ENCODE data around the gene NFIA.
"Not testable (repeated sequence)": the region's sequence is repeated elsewhere in the genome, so short reads cannot be mapped to it uniquely, and the experiment has no call there.

The NFIA gene

DNA sequence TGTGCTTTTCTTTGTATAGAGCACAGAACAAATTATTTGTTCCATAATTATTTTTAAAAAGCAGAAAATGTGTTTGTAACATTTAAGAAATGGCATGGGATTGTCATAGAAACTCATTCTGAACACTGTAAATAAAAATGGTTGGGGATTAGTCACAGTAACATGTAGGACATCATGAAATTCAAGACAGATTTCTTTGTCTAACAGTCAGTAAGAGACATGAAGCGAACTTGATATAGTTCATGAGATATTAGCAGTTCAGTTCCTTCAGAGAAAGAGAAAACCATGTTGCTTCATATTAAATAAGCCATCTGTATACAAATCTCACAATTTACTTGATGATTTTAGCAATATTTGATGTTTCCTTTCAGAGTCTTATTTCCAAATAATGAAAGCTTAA is 19.7 kb downstream of the NFIA start:
- DNase-seq (ENCODE audit: low read depth), result no peak

DNA sequence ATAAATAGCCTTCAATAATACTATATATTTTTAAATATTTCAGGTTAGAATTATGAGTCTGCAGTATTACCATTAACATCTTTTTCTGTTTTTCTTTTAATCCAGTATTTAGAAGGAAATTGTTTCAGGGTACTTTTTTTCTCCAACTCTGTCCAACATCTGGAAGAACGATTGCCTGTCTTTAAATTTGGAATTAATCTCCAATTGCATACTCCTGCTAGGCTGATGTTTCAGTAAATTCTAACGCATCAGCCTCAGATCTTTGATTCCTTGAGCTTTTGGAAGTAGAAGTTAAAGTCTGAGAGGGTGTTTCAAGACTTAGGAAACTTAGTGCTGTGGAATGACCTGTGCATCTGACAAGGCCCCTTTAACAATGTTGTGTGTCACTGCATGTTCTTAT is 20.3 kb downstream of the NFIA start:
- DNase-seq (ENCODE audit: low read depth), result no peak

DNA sequence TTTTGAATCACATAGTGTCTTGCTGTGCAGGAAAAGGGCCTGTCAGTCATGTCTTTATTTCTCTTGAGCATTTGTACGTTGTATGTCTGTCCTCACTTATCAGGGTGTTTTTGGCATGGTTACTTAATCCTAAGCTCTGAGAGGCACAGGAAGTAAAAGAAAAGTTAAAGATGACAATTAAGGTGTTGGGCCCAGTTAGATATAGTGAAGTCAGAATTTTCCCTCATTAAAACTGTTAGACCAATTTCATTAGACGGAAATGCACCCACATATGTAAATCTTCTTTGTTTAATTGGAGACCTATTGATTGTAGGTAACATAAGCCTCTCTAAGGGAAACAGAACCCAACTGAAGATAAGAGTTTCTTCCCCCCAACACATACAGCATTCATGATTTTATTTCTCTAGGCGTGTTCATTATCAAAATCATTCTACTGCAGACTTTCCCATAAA is 21.9 kb downstream of the NFIA start:
- DNase-seq (ENCODE audit: low read depth), result no peak

DNA sequence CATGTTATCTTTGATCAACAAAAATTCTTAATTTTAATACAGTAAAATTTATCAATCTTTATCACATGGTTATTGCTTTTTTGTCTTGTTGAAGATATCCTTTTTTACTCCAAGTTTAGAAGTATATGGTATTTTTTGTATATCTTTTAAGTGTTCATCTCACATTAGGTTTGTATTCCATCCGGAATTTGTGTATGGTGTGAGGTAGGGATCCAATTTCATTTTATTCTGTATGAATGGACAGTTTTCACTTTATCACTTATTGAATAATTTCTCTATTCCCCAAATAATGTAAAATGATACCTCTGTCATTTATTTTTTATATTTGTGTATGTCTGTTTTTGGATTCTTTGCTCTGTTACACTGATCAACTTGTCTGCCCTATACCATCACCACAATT is 25.3 kb downstream of the NFIA start:
- DNase-seq (ENCODE audit: low read depth), result no peak

DNA sequence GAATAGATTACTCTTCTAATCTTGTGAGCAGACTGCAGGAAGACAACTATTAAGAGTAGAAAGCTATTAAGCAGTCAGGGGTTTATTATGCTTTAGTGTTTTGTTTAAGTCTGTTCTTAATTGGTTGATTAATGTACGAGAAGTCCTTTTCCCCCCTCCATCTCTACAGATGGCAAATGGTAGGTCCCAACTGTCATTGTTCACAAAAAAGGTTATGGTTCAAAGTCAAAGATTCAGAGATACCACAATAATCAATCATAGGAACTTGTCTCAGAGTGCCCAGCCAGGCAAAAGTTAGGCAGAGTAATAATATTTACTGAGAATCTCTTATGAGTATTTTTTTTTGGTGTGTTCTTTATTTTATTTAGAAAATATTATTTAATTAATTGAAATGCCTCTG is 26.8 kb downstream of the NFIA start:
- no peak for DNase-seq (ENCODE audit: low read depth)

DNA sequence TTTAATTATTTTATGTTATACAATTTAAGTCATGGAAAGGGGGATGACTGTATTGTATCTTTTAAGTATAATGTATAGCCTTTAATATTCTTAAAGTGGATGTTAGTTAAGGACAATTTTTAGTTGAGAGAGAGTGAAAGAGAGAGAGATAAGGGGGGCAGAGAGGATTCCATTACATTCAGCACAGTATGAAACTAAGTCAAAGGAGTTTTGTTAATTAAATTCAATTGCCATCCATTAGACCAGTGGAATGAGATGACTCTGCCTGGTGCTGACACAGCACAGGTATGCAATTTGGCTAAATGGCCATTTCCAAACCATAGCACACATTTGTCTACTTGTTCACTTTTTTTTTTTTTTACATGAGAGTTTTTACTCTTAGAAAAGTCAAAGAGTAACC is 27.5 kb downstream of the NFIA start:
- DNase-seq (ENCODE audit: low read depth), result no peak

DNA sequence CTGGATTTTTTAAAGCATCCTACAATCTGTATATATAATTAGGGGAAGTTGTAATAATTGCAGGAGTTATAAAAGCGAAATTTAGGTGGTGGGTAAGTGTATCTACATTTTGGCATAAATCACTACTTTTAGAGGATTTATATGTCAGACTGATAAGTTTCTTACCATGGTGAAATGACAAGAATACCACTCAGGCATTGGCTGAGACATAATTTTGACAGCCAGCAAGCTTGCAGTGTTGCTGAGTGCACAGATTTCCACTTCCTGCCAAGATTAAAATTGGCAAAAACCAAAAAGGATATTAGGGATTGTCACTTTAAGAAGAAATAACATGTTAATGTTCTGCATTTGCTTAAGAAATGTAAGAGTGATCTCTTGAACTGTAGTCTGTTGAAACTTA is 28.2 kb downstream of the NFIA start:
- no peak for DNase-seq (ENCODE audit: low read depth)

DNA sequence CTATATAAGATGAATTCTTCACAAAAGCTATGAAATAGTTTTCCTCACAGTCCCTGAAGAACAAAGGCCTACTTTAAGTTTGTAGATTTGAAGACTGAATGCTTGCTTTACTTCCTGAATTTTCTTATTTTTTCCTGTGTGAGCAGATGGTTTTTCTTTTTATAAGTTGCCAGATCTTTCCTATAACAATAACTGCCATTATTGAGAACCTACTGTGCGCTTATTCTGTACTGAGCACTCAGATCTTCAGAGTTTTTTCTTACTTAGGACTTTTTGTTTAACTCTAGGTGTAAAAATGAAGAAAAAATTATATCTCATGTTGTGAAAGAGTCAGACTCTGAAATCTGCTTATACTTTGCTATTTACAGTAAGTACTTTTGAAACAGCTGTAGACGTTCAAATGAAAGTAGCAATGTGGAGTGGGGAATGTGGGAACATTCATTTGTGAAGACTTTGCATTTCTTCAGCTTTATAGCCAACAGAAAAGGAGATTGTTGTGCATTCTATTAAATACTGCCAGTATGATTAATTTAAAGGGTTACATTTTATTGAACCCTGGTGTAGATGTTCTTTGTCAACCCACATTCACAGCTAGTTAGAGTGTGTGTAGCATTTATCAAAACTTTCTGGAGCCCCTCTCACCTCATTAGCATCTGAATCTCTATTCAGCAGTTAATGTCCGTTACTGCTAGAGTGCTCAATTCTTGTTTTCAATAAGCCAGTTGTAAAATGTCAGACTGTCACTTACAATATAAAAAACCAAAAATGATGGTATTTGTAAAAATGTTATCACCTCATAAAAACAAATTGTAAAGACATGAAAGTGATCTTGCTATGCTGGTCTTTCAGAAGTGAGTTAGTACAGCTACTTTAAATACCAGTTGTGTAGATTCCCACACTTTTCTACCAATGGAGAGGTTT is 29.0 kb downstream of the NFIA start:
- no peak for DNase-seq (ENCODE audit: low read depth)

DNA sequence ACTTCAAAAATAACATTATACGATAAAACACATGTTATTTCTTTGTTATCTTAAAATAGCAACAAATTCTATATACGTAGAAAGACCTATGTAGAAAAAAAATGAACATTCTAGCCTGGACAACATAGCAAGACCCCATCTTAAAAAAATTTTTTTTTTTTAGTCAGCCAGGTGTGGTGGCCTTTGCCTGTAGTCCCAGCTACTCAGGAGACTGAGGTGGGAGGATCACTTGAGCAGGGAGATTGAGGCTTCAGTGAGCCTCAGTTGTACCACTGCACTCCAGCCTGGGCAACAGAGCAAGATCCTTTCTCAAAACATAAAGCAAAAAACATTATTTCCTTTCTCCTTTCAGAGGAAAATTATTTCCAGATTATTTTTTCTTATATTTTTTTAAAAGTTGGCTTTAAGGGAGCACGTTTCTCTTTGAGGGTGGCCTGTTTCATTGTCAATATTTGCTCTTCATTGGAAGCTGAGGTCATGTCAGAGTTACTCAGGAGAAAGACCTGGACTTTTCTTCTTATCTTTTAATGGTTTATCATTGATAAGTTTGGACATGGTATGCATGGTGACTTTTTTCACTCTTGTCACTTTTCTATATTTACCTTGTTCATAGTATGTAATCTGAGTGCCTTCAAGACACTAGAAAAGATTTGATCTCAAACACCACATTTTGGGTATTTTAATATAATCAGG is 32.0 kb downstream of the NFIA start:
- DNase-seq (ENCODE audit: low read depth), result no peak

DNA sequence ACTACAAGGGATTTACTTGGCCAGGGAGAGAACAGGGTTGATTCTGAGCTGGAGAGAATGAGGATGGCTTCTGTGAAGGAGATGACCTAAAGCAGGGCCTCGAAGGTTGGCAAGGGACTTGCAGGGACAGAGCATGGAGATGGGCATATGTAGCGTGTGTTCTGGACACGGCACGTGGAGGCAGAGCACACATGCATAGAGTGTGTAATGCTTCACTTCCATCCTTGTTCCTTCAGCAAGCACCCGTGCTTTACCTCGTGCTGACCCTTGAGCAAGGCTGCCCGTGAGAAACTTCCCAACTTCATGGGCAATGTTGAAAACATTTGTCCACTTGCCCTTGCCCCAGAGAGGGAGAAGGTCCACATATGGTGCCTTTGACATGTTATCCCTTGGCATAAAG is 33.1 kb downstream of the NFIA start:
- no peak for DNase-seq (ENCODE audit: low read depth)

DNA sequence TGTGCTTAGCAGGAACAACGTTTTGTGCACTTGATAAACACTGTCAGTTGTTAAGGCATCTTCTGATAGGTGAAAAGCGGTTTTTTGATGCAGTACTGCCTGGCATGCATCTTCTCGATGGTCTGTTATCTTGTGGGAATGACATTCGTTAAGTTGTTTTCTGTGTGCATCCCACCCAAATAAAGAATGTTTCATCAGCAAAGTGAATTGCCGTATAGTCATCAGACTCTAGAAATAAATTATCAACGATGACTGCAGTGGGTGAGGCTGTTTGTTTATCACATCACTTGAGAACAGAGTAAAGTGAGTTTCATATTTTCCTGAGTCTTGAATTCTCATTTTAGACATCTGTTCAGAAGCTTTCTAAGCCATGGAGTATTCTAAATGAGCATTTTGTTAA is 34.1 kb downstream of the NFIA start:
- no peak for DNase-seq (ENCODE audit: low read depth)

DNA sequence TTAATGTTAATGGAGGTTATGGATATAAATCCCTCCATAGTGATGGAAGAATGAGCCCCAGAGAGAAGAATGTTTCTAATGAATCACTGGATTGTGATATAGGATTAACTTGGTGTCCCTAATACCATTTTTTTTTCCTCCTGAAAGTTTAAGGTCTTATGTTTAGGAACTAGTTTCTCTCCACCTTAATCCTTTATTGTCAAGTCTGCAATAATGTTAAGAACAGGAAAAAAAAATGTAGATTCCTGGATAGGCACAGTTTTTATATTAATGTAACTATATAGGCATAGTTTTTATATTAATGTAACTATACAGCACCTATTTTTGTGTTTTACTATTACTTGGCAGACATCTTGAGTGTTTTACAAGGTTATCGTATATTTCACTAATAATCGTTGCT is 34.9 kb downstream of the NFIA start:
- DNase-seq (ENCODE audit: low read depth), result no peak

DNA sequence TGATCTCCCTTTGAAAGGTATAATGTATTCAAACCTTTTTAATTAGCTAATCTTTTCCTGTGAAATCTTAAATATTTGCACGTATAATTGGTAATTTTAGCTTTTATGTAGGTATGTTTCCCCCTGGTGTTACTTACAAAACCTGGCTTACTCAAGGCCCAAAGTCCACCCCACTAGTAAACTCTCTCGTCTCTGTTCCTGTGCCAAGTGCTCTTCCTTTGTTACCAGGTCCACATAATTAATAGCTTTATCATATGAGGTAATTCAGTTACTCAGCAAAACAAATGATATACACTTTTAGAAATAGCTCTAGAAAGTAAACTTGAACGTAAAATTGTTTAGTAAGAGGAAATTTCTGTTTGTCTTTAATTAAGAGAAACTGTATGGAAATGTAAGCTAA is 36.7 kb downstream of the NFIA start:
- no peak for DNase-seq (ENCODE audit: low read depth)

DNA sequence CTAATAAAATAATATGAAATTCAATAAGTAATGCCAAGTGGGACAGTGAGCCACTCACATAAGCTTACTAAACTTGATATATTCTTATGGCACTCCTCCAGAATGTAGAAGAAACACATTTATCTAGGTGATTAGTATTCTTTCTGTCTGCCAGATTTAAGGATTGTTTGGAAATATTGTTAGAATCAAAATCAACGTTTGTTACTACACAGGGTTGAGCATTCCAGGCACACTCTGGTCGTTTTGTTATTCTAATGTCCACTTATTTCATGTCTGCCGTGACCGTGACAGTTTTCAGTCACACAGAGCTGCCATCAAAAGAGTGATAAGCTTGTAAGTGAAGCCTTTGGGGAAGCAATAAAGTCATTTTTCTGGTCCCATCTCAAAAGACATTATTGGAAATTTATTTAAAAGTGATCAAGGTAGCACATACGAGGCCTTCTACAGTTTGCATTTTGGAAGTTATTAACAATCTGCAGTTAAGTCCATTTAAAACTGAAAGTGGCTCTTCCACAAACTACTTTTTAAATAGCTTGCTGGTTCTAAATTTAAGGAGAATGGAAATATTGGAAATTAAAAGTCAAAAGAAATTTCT is 38.0 kb downstream of the NFIA start:
- DNase-seq (ENCODE audit: low read depth), result no peak

DNA sequence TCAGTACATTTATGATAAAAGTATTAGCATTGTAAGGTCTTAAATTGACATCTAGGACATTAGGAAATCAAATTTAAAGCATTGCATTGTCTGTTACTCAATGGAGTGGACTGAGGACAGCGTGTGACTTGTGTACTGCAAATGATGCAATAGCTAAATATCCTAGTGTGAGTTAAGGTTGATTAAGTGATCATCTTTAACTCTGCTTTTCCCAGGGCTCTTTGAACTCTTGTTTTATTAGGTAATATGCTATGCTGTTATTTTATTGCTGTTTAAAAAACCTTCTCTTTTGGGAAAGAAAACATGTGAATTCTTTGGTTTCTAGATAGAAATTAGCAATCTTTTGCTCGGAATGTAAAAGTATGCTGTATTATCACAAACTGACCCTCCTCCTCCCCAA is 38.6 kb downstream of the NFIA start:
- no peak for DNase-seq (ENCODE audit: low read depth)

DNA sequence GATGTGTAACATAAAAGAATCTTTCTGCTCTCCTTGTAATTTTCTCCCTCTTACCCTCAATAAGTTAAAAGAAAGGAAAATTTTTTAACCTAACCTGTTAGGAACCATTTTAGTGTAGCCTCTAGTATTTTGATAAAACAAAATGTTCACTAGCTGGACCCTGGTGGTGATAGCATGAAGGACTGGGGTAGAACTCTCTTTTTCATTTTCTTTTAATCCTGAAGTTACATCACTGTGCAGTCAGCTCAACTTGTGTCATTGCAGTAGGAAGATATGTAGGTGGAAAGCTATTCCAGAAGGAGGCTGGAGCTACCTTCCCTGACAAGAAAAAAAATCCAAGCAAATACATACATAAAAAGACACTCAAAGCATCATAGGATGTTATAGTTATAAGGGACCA is 39.3 kb downstream of the NFIA start:
- no peak for DNase-seq (ENCODE audit: low read depth)

DNA sequence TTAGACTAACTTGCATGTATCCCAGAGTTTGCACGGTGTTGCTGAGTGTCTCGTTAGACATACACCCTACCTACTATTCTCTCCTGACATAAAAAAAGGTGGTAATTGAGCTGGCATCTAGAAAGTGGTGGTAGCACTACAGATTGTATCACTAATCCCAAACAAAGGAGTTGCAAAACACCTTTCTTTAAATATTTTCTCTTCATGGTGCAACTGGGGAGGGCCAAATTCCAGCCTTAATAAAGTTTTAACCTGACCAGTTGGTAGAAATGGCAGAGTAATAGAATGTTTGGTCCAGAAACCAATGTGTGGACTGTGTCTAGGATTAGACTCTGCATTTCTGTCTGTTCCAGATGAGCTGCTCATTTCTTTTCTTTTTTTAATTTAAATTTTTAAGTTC is 40.0 kb downstream of the NFIA start:
- DNase-seq (ENCODE audit: low read depth), result no peak

DNA sequence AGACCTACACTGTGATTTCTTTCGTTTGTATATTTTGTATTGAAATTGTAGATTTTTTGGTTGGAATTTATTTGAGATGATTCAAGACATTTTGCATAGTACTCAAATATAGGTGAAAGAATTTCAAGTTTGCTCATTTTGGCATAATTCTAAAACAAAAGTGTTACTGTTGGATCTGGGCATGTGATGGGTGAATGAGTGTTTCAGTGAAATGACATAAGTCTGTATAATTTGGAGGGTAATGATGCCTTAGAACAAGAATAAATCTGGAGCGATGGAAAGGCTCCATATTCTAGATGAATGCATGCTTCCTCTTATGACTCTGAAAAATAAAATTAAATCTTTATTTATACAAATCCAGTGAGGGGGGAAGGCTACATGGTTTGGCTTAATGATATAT is 41.0 kb downstream of the NFIA start:
- DNase-seq (ENCODE audit: low read depth), result no peak

DNA sequence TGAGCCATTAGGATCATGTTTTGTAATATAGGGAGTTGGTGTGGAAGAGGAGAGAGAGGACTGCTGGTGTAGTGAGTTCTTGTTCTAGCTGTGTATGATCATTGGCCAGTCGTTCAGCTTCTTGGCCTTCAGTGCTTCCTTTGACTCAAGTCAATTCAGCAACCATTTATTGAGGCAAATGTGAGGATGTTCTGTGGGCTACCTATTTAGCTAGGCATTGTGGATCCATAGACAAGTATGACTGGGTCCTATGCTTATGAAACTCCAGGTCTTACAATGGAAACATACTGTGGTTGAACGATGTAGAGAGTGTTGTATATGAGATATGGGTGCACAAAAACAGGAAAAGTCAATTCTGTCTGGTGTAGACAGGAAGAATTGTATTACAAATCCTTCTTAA is 41.7 kb downstream of the NFIA start:
- no peak for DNase-seq (ENCODE audit: low read depth)

DNA sequence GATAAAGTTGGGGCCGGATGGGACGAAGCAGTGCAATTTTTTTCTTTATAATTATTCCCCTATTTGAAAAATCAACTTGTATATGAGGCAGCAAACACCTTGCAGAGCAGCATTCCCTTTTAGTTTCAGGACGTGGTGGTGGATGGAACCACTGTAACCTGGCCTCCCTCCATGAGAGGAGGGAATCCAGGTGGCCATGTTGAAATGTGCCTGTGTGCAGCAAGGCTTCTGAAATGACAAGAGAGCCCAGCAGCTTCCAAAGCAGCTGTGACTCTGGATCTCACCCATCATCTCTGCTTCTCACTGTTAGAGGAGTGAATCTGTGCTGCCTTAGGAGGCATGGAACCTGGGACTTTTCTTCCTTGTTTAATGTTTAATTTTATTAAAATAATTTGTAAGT is 42.3 kb downstream of the NFIA start:
- DNase-seq (ENCODE audit: low read depth), result no peak

DNA sequence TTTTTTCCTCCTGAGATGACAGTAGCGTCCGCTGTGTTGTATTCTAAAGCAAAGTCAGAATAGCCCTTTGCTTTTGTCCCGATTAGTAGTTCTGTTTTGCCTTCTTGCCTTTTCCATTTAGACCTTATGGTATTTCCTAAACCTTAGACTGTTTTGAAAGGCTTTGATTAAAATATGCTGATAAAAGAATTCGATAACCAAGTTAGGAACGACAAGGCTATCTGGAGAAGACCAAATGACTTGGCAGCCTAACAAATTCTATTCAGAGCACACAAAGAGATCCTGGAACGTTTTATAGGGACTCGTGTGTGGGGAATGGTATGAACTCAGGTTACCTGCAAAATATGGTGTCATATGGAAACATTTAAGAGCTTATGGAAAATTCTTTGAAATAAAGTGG is 42.9 kb downstream of the NFIA start:
- no peak for DNase-seq (ENCODE audit: low read depth)

DNA sequence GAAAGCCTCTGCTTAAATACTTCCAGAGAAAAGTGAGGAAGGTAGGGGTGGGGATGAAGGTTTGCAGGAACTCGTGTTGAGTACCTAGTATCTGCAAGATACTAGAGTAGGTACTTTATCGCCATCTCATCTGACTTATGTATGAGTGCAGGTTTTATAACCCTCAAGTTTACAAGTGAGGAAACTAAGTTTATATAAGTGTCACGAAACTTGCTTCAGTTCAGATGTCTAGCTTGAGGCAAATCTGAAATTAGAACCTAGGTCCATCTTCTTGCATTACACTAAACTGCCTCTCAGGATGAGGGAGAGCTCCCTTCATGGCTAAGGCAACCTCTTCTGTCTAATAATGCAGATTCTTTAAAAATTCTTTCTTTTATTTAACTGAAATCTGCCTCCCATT is 43.5 kb downstream of the NFIA start:
- no peak for DNase-seq (ENCODE audit: low read depth)

DNA sequence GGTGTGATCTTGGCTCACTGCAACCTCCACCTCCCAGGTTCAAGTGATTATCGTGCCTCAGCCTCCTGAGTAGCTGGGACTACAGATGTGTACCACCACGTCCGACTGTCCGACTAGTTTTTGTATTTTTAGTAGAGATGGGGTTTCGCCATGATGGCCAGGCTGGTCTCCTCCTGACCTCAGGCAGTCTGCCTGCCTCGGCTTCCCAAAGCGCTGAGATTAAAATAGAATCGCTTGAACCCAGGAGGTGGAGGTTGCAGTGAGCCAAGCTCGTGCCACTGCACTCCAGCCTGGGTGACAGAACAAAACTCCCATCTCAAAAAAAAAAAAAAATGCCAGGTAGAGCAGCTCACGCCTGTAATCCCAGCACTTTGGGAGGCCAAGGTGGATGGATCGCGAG is 44.5 kb downstream of the NFIA start:
- not testable (repeated sequence) for DNase-seq (ENCODE audit: low read depth)

All from CMK (cell line).